Esophagus squamous epithelium (tissue), 4 donors: ENCODE results near the gene CEPT1.

Source experiments
- POLR2A ChIP-seq, 4 donors: fragments of 450-650 bp; IDR thresholded peaks; one replicate each; pipeline ENCODE4 v1.6.1; 2017; ENCODE audit warnings: antibody characterized with exemption in 4 of 4, mild to moderate bottlenecking in 4 of 4, moderate library complexity in 3 of 4
- TF ChIP-seq, protein P1 (sequence below), 6 experiments: fragments of 450-650 bp in 4 of 6; fragments of 200-600 bp in 2 of 6; sonication (generic) in 2 of 6; IDR thresholded peaks; one replicate each; pipeline ENCODE4 v1.5.1; 2016 to 2019; ENCODE audit warnings: antibody characterized with exemption in 6 of 6, mild to moderate bottlenecking in 4 of 6, moderate library complexity in 4 of 6

- TF ChIP-seq, protein P1, sequence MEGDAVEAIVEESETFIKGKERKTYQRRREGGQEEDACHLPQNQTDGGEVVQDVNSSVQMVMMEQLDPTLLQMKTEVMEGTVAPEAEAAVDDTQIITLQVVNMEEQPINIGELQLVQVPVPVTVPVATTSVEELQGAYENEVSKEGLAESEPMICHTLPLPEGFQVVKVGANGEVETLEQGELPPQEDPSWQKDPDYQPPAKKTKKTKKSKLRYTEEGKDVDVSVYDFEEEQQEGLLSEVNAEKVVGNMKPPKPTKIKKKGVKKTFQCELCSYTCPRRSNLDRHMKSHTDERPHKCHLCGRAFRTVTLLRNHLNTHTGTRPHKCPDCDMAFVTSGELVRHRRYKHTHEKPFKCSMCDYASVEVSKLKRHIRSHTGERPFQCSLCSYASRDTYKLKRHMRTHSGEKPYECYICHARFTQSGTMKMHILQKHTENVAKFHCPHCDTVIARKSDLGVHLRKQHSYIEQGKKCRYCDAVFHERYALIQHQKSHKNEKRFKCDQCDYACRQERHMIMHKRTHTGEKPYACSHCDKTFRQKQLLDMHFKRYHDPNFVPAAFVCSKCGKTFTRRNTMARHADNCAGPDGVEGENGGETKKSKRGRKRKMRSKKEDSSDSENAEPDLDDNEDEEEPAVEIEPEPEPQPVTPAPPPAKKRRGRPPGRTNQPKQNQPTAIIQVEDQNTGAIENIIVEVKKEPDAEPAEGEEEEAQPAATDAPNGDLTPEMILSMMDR (IDR thresholded peaks at IDR 0.05), result no peak
- no peak for TF ChIP-seq POLR2A (IDR thresholded peaks at IDR 0.05)
These were observed 87.4 kb downstream of the CEPT1 start, which contains the start of gene CHI3L2 for GRCh38 chr1:111227434-111227833.
